Progenitor cell of endocrine pancreas (in vitro differentiated cells): ENCODE results near the gene PLAC9. TPM values are rescaled to one million over a fixed set of nuclear protein-coding genes. Genes with fewer than 3 reads are reported as not detected.

Experiments
- DNase-seq: peaks from one replicate; pipeline ENCODE4 v3.0.0; 2021; ENCODE audit warnings: low spot score; ENCODE audit not compliant: unreplicated experiment
- H3K27ac Mint-ChIP-seq: 2 replicates; pipeline ENCODE4 v1.8.0; 2021; ENCODE audit warnings: mild to moderate bottlenecking, moderate library complexity, mixed read lengths
- H3K27me3 Mint-ChIP-seq: 2 replicates; pipeline ENCODE4 v1.8.0; 2021; ENCODE audit warnings: mixed read lengths
- H3K36me3 Mint-ChIP-seq: 2 replicates; pipeline ENCODE4 v1.8.0; 2022; ENCODE audit warnings: mixed read lengths; ENCODE audit not compliant: insufficient read depth
- H3K4me1 Mint-ChIP-seq: 2 replicates; pipeline ENCODE4 v1.8.0; 2021; ENCODE audit warnings: low read depth, mixed read lengths
- H3K4me3 Mint-ChIP-seq: 2 replicates; pipeline ENCODE4 v1.8.0; 2021; ENCODE audit warnings: low read depth, mild to moderate bottlenecking, moderate library complexity, mixed read lengths
- H3K9me3 Mint-ChIP-seq: 2 replicates; pipeline ENCODE4 v1.8.0; 2021; ENCODE audit warnings: low read depth, mixed read lengths
- CTCF ChIP-seq: fragments of 200-600 bp; sonication (generic); IDR thresholded peaks from one replicate; pipeline ENCODE4 v1.5.0; 2021; ENCODE audit warnings: antibody characterized with exemption, mild to moderate bottlenecking; ENCODE audit not compliant: unreplicated experiment
- total RNA-seq: library from RNA; stranded (reverse); gene quantifications from 2 replicates; pipeline ENCODE4 v1.2.1, GENCODE V29; 2021

The PLAC9 gene
- total RNA-seq, 1 donor from 2014 or later = 0.79 TPM

GRCh38 chr10:80158126-80158525 is 25.6 kb downstream of the PLAC9 start:
- TF ChIP-seq CTCF = no peak
- no peak overlapping the region for H3K4me3 Mint-ChIP-seq
- no peaks in the 10 kb centered on the region for H3K27me3 Mint-ChIP-seq
- no peak for DNase-seq
- H3K4me1 Mint-ChIP-seq = no peaks in the 10 kb centered on the region
- H3K9me3 Mint-ChIP-seq = no peaks in the 10 kb centered on the region
- peaks cover 27% of the 10 kb centered on the region for H3K36me3 Mint-ChIP-seq
- no peak overlapping the region for H3K27ac Mint-ChIP-seq

- no peak overlapping the region for H3K27ac Mint-ChIP-seq
- peaks cover under 1% of the 10 kb centered on the region for H3K4me1 Mint-ChIP-seq
- H3K36me3 Mint-ChIP-seq = peaks cover 25% of the 10 kb centered on the region
- H3K9me3 Mint-ChIP-seq = no peaks in the 10 kb centered on the region
- no peak for TF ChIP-seq CTCF
- H3K27me3 Mint-ChIP-seq = no peaks in the 10 kb centered on the region
- no peak for DNase-seq
- H3K4me3 Mint-ChIP-seq = no peak overlapping the region
Measured at GRCh38 chr10:80158598-80159127, 26.1 kb downstream of the PLAC9 start.

- TF ChIP-seq CTCF = no peak
- no peak overlapping the region for H3K27ac Mint-ChIP-seq
- H3K4me3 Mint-ChIP-seq = no peak overlapping the region
- H3K9me3 Mint-ChIP-seq = no peaks in the 10 kb centered on the region
- peaks cover 25% of the 10 kb centered on the region for H3K36me3 Mint-ChIP-seq
- DNase-seq = no peak
- H3K4me1 Mint-ChIP-seq = peaks cover 2% of the 10 kb centered on the region
- no peaks in the 10 kb centered on the region for H3K27me3 Mint-ChIP-seq
Measured at GRCh38 chr10:80159166-80159873, 26.8 kb downstream of the PLAC9 start.

GRCh38 chr10:80160361-80161320 is 28.1 kb downstream of the PLAC9 start:
- Mint-ChIP-seq H3K27ac (no peak overlapping the region), H3K36me3 (peaks cover 19% of the 10 kb centered on the region)

More at GRCh38 chr10:80160361-80161320, 28.1 kb downstream of the PLAC9 start:
- TF ChIP-seq CTCF = no peak
- no peak for DNase-seq
- Mint-ChIP-seq H3K9me3 (no peaks in the 10 kb centered on the region), H3K27me3 (no peaks in the 10 kb centered on the region), H3K4me3 (no peak overlapping the region), H3K4me1 (peaks cover 2% of the 10 kb centered on the region)
